ENCODE results near the gene ADAMTS17. TPM values are rescaled to one million over a fixed set of nuclear protein-coding genes. Genes with fewer than 3 reads are reported as not detected.

The ADAMTS17 gene
- total RNA-seq, 1 donor from 2014 or later = 0.99 TPM

GRCh38 chr15:100206643-100207042 lies 135.1 kb downstream of the ADAMTS17 start:
- no peak overlapping the region for H3K27ac ChIP-seq (replicated peaks)
- DNase-seq = no peak
- intact Hi-C loops (cut with micrococcal nuclease) = no loop called here
- no peaks in the 10 kb centered on the region for H3K27me3 ChIP-seq (ENCODE audit: low read depth)
- no peaks in the 10 kb centered on the region for H3K9me3 ChIP-seq (replicated peaks)
- TF ChIP-seq CTCF (IDR thresholded peaks at IDR 0.05; ENCODE audit: borderline replicate concordance) = no peak
- no peak overlapping the region for H3K4me3 ChIP-seq
- no peaks in the 10 kb centered on the region for H3K36me3 ChIP-seq
- peaks cover 17% of the 10 kb centered on the region for H3K4me1 ChIP-seq

GRCh38 chr15:100205549-100206295 lies 136.1 kb downstream of the ADAMTS17 start:
- intact Hi-C loops (cut with micrococcal nuclease) = no loop called here
- no peak for DNase-seq
- TF ChIP-seq CTCF (IDR thresholded peaks at IDR 0.05; ENCODE audit: borderline replicate concordance) = no peak
- Histone ChIP-seq H3K4me1 (peaks cover 17% of the 10 kb centered on the region), H3K27me3 (ENCODE audit: low read depth) (no peaks in the 10 kb centered on the region), H3K9me3 (replicated peaks) (no peaks in the 10 kb centered on the region), H3K36me3 (no peaks in the 10 kb centered on the region), H3K27ac (replicated peaks) (no peak overlapping the region), H3K4me3 (no peak overlapping the region)

DNA sequence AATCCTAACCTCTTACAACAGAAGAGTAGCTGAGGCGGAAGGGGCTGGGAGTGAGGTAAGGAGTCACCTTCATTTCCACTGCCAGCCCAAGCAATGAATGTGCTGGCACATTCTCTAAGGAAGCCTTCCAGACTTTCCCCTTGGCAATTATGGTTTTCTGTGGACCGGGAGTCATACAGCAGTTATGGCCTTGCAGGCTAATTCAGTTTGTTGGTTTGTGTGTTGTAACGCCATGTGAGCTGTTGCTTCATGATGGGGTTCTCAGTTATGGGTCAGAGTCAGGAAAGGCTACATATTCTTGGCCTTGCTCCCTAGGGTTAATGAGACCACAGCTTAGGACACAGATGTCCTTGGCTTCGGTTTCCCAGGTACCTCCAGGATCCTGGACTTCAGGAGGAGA lies 137.0 kb downstream of the ADAMTS17 start:
- no peak for DNase-seq
- Histone ChIP-seq H3K9me3 (replicated peaks) (no peaks in the 10 kb centered on the region), H3K36me3 (no peaks in the 10 kb centered on the region), H3K4me3 (no peak overlapping the region), H3K4me1 (peaks cover 17% of the 10 kb centered on the region), H3K27me3 (ENCODE audit: low read depth) (no peaks in the 10 kb centered on the region), H3K27ac (replicated peaks) (no peak overlapping the region)
- no peak for TF ChIP-seq CTCF (IDR thresholded peaks at IDR 0.05; ENCODE audit: borderline replicate concordance)
- intact Hi-C loops (cut with micrococcal nuclease) = no loop called here

GRCh38 chr15:100204211-100204610 lies 137.6 kb downstream of the ADAMTS17 start:
- Histone ChIP-seq H3K27ac (replicated peaks) (no peak overlapping the region), H3K27me3 (ENCODE audit: low read depth) (no peaks in the 10 kb centered on the region), H3K36me3 (no peaks in the 10 kb centered on the region), H3K9me3 (replicated peaks) (no peaks in the 10 kb centered on the region), H3K4me3 (no peak overlapping the region), H3K4me1 (peaks cover 17% of the 10 kb centered on the region)
- intact Hi-C loops (cut with micrococcal nuclease) = no loop called here
- no peak for DNase-seq
- no peak for TF ChIP-seq CTCF (IDR thresholded peaks at IDR 0.05; ENCODE audit: borderline replicate concordance)

GRCh38 chr15:100202309-100202960 lies 139.3 kb downstream of the ADAMTS17 start:
- no peak overlapping the region for H3K4me3 ChIP-seq
- intact Hi-C loops (cut with micrococcal nuclease) = no loop called here
- H3K4me1 ChIP-seq = peaks cover 15% of the 10 kb centered on the region
- no peaks in the 10 kb centered on the region for H3K9me3 ChIP-seq (replicated peaks)
- no peak for TF ChIP-seq CTCF (IDR thresholded peaks at IDR 0.05; ENCODE audit: borderline replicate concordance)
- no peaks in the 10 kb centered on the region for H3K36me3 ChIP-seq
- no peak for DNase-seq
- H3K27me3 ChIP-seq (ENCODE audit: low read depth) = no peaks in the 10 kb centered on the region
- no peak overlapping the region for H3K27ac ChIP-seq (replicated peaks)
